Neural cell (in vitro differentiated cells): ENCODE measurements around the gene CABP4. TPM values are rescaled to one million over a fixed set of nuclear protein-coding genes. Genes with fewer than 3 reads are reported as not detected.

ENCODE experiments used
- H2AFZ ChIP-seq: fragments of 200-600, 300-800 bp; sonication (generic), shearing (Covaris generic); 2 replicates; pipeline ENCODE4 v1.6.0; 2014; ENCODE audit warnings: low read depth, mild to moderate bottlenecking, antibody characterized with exemption, low read length, moderate library complexity
- H3F3A ChIP-seq: fragments of 200-600 bp; shearing (Covaris generic); 2 replicates; pipeline ENCODE4 v1.6.1; 2016; ENCODE audit warnings: mild to moderate bottlenecking, moderate library complexity, mixed read lengths, antibody characterized with exemption, low read length; ENCODE audit not compliant: insufficient read depth, poor library complexity, severe bottlenecking
- H3K27ac ChIP-seq: fragments of 200-600, 300-800 bp; sonication (generic), shearing (Covaris generic); 2 replicates; pipeline ENCODE4 v1.5.1; 2014; ENCODE audit warnings: mild to moderate bottlenecking, low read length, moderate library complexity
- H3K27me3 ChIP-seq: fragments of 300-800, 200-600 bp; sonication (generic), shearing (Covaris generic); 2 replicates; pipeline ENCODE4 v1.6.0; 2014; ENCODE audit warnings: mild to moderate bottlenecking, low read depth, low read length, moderate library complexity; ENCODE audit not compliant: insufficient read depth
- H3K36me3 ChIP-seq: fragments of 300-800, 200-600 bp; sonication (generic), shearing (Covaris generic); 2 replicates; pipeline ENCODE4 v1.5.1; 2014; ENCODE audit warnings: mild to moderate bottlenecking, antibody characterized with exemption, low read length, moderate library complexity; ENCODE audit not compliant: insufficient read depth
- H3K4me2 ChIP-seq: fragments of 300-800, 200-600 bp; sonication (generic), shearing (Covaris generic); 2 replicates; pipeline ENCODE4 v1.6.0; 2014; ENCODE audit warnings: mild to moderate bottlenecking, low read length
- H3K4me3 ChIP-seq: fragments of 300-800, 200-600 bp; sonication (generic), shearing (Covaris generic); 2 replicates; pipeline ENCODE4 v1.5.1; 2014; ENCODE audit warnings: mild to moderate bottlenecking, low read length, moderate library complexity
- H3K79me2 ChIP-seq: fragments of 200-600 bp; shearing (Covaris generic); replicated peaks from 2 replicates; pipeline ENCODE4 v1.6.0; 2014; ENCODE audit warnings: mild to moderate bottlenecking, low read length, moderate library complexity; ENCODE audit not compliant: insufficient read depth
- H3K9ac ChIP-seq: fragments of 300-800, 200-600 bp; sonication (generic), shearing (Covaris generic); 2 replicates; pipeline ENCODE4 v1.6.1; 2016; ENCODE audit warnings: mild to moderate bottlenecking, low read length, mixed read lengths
- H3K9me2 ChIP-seq: fragments of 200-600 bp; shearing (Covaris generic); 2 replicates; pipeline ENCODE4 v1.6.1; 2016; ENCODE audit warnings: mild to moderate bottlenecking, low read length, mixed read lengths; ENCODE audit not compliant: insufficient read depth
- H3K9me3 ChIP-seq: fragments of 200-600, 300-800 bp; sonication (generic), shearing (Covaris generic); 2 replicates; pipeline ENCODE4 v1.6.1; 2016; ENCODE audit warnings: mild to moderate bottlenecking, mixed run types, low read length, moderate library complexity, mixed read lengths
- H4K20me1 ChIP-seq: fragments of 200-600 bp; shearing (Covaris generic); 2 replicates; pipeline ENCODE4 v1.6.1; 2016; ENCODE audit warnings: mild to moderate bottlenecking, mixed run types; ENCODE audit not compliant: insufficient read depth
- EP300 ChIP-seq: fragments of 450-650 bp; conservative IDR thresholded peaks from 2 replicates; pipeline ENCODE4 v1.6.1; 2014; ENCODE audit warnings: antibody characterized with exemption, mild to moderate bottlenecking, moderate library complexity; ENCODE audit not compliant: poor library complexity, severe bottlenecking
- EZH2 ChIP-seq: fragments of 200-600, 300-800 bp; shearing (Covaris generic), sonication (generic); IDR thresholded peaks from 2 replicates; pipeline ENCODE4 v1.6.1; 2014; ENCODE audit warnings: antibody characterized with exemption, low read length, borderline replicate concordance, mild to moderate bottlenecking; ENCODE audit not compliant: insufficient read depth, poor library complexity, severe bottlenecking
- MXI1 ChIP-seq: fragments of 450-650 bp; conservative IDR thresholded peaks from 2 replicates; pipeline ENCODE4 v1.6.1; 2014; ENCODE audit warnings: antibody characterized with exemption, mild to moderate bottlenecking; ENCODE audit not compliant: poor library complexity, severe bottlenecking
- POLR2AphosphoS5 ChIP-seq: IDR thresholded peaks from 2 replicates; pipeline ENCODE4 v1.6.1; 2012
- RAD21 ChIP-seq: fragments of 450-650 bp; conservative IDR thresholded peaks from 2 replicates; pipeline ENCODE4 v1.6.1; 2014; ENCODE audit warnings: antibody characterized with exemption, mild to moderate bottlenecking, moderate library complexity
- REST ChIP-seq: IDR thresholded peaks from 2 replicates; pipeline ENCODE4 v1.6.1; 2012; ENCODE audit warnings: borderline replicate concordance
- SMC3 ChIP-seq: fragments of 450-650 bp; conservative IDR thresholded peaks from 2 replicates; pipeline ENCODE4 v1.6.1; 2014; ENCODE audit warnings: antibody characterized with exemption, mild to moderate bottlenecking, moderate library complexity; ENCODE audit not compliant: poor library complexity
- TAF1 ChIP-seq: IDR thresholded peaks from 2 replicates; pipeline ENCODE4 v1.6.1; 2012; ENCODE audit warnings: low read depth
- polyA plus RNA-seq: library from polyadenylated mRNA; depleted of rRNA; stranded (reverse); fragments of >200 nt; gene quantifications from 2 replicates; pipeline ENCODE4 v1.2.3, GENCODE V29; 2014
- TF ChIP-seq, protein P1 (sequence below): fragments of 450-650 bp; IDR thresholded peaks from 2 replicates; pipeline ENCODE4 v1.5.1; 2014; ENCODE audit warnings: antibody characterized with exemption, mild to moderate bottlenecking, moderate library complexity; ENCODE audit not compliant: poor library complexity, severe bottlenecking

Gene CABP4
- polyA plus RNA-seq, 1 donor from 2014 or later, result not detected

GRCh38 chr11:67432655-67433349 lies 22.4 kb upstream of the CABP4 start:
- H3F3A ChIP-seq, result no peaks in the 10 kb centered on the region
- H3K27ac ChIP-seq, result no peak overlapping the region
- no peaks in the 10 kb centered on the region for H4K20me1 ChIP-seq
- no peaks in the 10 kb centered on the region for H3K36me3 ChIP-seq
- peaks cover 9% of the 10 kb centered on the region for H3K79me2 ChIP-seq
- H3K27me3 ChIP-seq, result no peaks in the 10 kb centered on the region
- no peak overlapping the region for H3K4me3 ChIP-seq
- H2AFZ ChIP-seq, result no peak overlapping the region
- H3K9me2 ChIP-seq, result no peaks in the 10 kb centered on the region
- no peak overlapping the region for H3K9ac ChIP-seq
- no peaks in the 10 kb centered on the region for H3K9me3 ChIP-seq
- TF ChIP-seq TAF1 (no peak), REST (no peak), SMC3 (no peak), POLR2AphosphoS5 (no peak), EP300 (no peak), RAD21 (no peak)
- TF ChIP-seq, protein P1, sequence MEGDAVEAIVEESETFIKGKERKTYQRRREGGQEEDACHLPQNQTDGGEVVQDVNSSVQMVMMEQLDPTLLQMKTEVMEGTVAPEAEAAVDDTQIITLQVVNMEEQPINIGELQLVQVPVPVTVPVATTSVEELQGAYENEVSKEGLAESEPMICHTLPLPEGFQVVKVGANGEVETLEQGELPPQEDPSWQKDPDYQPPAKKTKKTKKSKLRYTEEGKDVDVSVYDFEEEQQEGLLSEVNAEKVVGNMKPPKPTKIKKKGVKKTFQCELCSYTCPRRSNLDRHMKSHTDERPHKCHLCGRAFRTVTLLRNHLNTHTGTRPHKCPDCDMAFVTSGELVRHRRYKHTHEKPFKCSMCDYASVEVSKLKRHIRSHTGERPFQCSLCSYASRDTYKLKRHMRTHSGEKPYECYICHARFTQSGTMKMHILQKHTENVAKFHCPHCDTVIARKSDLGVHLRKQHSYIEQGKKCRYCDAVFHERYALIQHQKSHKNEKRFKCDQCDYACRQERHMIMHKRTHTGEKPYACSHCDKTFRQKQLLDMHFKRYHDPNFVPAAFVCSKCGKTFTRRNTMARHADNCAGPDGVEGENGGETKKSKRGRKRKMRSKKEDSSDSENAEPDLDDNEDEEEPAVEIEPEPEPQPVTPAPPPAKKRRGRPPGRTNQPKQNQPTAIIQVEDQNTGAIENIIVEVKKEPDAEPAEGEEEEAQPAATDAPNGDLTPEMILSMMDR, result no peak
- no peak overlapping the region for H3K4me2 ChIP-seq

- Histone ChIP-seq H3K4me3 (no peak overlapping the region), H3K36me3 (no peaks in the 10 kb centered on the region), H3K79me2 (peaks cover 6% of the 10 kb centered on the region), H3K27me3 (no peaks in the 10 kb centered on the region), H2AFZ (no peak overlapping the region), H3K9me2 (no peaks in the 10 kb centered on the region), H4K20me1 (no peaks in the 10 kb centered on the region), H3K9me3 (no peaks in the 10 kb centered on the region), H3K9ac (no peak overlapping the region), H3K4me2 (no peak overlapping the region), H3F3A (no peaks in the 10 kb centered on the region), H3K27ac (no peak overlapping the region)
- TF ChIP-seq TAF1 (no peak), SMC3 (no peak), POLR2AphosphoS5 (no peak), EP300 (no peak), MXI1 (no peak), RAD21 (no peak), EZH2 (no peak), REST (no peak)
- TF ChIP-seq, protein P1, result no peak
Observed at GRCh38 chr11:67433536-67434394, 21.4 kb upstream of the CABP4 start.
